HFFc6 (cell line): ENCODE results near the gene OR56A3. TPM values are rescaled to one million over a fixed set of nuclear protein-coding genes. Genes with fewer than 3 reads are reported as not detected.
"Not testable (repeated sequence)": the region's sequence is repeated elsewhere in the genome, so short reads cannot be mapped to it uniquely, and the experiment has no call there.

ENCODE experiments used
- DNase-seq: peaks from one replicate; pipeline ENCODE4 v3.0.0-alpha.2; 2018
- H3K27ac Mint-ChIP-seq: 2 replicates; pipeline ENCODE4 v1.8.0; 2020; ENCODE audit warnings: mild to moderate bottlenecking, mixed read lengths
- H3K27me3 Mint-ChIP-seq: 2 replicates; pipeline ENCODE4 v1.8.0; 2021; ENCODE audit warnings: mild to moderate bottlenecking, moderate library complexity, mixed read lengths; ENCODE audit not compliant: insufficient read depth
- H3K36me3 Mint-ChIP-seq: 2 replicates; pipeline ENCODE4 v1.8.0; 2021; ENCODE audit warnings: low read depth, mixed read lengths
- H3K4me1 Mint-ChIP-seq: 2 replicates; pipeline ENCODE4 v1.8.0; 2020; ENCODE audit warnings: low read depth, mixed read lengths
- H3K4me3 Mint-ChIP-seq: 2 replicates; pipeline ENCODE4 v1.8.0; 2020; ENCODE audit warnings: mild to moderate bottlenecking, moderate library complexity, mixed read lengths
- H3K9me3 Mint-ChIP-seq: 2 replicates; pipeline ENCODE4 v1.8.0; 2020; ENCODE audit warnings: mild to moderate bottlenecking, mixed read lengths
- total RNA-seq, 6 experiments: library from RNA; stranded (reverse); fragmentation: NEBNext Ultra II Directional; extraction: Animal tissue kit (Norgen Biotek cat#: 25700); gene quantifications; 2 replicates in 1 of 6; 3 replicates in 5 of 6; pipeline ENCODE4 v1.2.3, GENCODE V29; 2021
- TF ChIP-seq, protein P1 (sequence below): fragments of 200-600 bp; sonication (generic); IDR thresholded peaks from 2 replicates; pipeline ENCODE4 v1.5.0; 2021; ENCODE audit warnings: antibody characterized with exemption, mild to moderate bottlenecking

Gene OR56A3
- total RNA-seq, 6 experiments from 2014 or later, result not detected

DNA sequence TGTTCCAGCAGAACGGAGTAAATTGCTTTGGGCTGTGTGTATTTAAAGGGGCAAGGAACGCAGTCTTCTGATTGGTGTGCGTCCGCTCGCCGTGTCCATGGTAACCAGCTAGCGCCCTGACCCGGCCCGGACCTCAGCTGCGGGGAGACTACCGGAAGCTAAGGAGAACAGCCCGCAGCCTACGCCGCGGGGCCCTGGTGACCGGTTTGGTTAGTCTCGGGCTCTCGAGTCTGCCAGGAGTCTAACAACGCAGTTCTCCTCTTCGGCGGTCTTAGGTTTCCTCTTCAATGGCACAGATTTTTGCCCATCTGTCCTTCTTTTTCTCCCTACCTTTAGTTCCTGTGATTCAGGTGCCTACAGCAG is 3.5 kb upstream of the OR56A3 start:
- no peak for DNase-seq
- TF ChIP-seq, protein P1, sequence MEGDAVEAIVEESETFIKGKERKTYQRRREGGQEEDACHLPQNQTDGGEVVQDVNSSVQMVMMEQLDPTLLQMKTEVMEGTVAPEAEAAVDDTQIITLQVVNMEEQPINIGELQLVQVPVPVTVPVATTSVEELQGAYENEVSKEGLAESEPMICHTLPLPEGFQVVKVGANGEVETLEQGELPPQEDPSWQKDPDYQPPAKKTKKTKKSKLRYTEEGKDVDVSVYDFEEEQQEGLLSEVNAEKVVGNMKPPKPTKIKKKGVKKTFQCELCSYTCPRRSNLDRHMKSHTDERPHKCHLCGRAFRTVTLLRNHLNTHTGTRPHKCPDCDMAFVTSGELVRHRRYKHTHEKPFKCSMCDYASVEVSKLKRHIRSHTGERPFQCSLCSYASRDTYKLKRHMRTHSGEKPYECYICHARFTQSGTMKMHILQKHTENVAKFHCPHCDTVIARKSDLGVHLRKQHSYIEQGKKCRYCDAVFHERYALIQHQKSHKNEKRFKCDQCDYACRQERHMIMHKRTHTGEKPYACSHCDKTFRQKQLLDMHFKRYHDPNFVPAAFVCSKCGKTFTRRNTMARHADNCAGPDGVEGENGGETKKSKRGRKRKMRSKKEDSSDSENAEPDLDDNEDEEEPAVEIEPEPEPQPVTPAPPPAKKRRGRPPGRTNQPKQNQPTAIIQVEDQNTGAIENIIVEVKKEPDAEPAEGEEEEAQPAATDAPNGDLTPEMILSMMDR, result no peak
- no peaks in the 10 kb centered on the region for H3K4me1 Mint-ChIP-seq
- peaks cover 55% of the 10 kb centered on the region for H3K9me3 Mint-ChIP-seq
- H3K27me3 Mint-ChIP-seq, result no peaks in the 10 kb centered on the region; the same call in 1 of the 2 replicates
- H3K36me3 Mint-ChIP-seq, result no peaks in the 10 kb centered on the region; the same call in 1 of the 2 replicates
- no peak overlapping the region for H3K4me3 Mint-ChIP-seq
- no peak overlapping the region for H3K27ac Mint-ChIP-seq

DNA sequence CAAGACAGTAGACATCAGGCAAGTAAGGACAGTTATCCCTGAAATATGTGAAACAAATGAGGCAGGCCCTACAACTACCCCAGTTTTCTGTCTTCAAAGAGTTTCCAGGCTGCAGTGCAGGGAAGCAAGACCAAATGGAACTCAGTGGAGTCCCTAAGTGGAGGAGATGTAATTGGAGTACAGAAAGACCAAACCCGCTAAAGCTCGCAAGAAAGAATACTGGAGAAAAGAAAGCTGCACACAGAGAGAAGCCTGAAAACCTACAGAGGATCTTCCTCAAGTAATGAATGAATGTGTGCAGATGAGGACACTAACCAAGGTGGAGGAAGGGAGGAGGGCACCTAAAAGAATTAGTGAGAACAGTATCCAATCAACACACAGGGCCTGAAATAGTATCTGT is 1.3 kb upstream of the OR56A3 start:
- TF ChIP-seq, protein P1, result no peak
- Mint-ChIP-seq H3K27ac (no peak overlapping the region), H3K9me3 (peaks cover 47% of the 10 kb centered on the region), H3K4me3 (no peak overlapping the region), H3K27me3 (no peaks in the 10 kb centered on the region; the same call in 1 of the 2 replicates), H3K4me1 (no peaks in the 10 kb centered on the region), H3K36me3 (no peaks in the 10 kb centered on the region; the same call in 1 of the 2 replicates)
- DNase-seq, result no peak

DNA sequence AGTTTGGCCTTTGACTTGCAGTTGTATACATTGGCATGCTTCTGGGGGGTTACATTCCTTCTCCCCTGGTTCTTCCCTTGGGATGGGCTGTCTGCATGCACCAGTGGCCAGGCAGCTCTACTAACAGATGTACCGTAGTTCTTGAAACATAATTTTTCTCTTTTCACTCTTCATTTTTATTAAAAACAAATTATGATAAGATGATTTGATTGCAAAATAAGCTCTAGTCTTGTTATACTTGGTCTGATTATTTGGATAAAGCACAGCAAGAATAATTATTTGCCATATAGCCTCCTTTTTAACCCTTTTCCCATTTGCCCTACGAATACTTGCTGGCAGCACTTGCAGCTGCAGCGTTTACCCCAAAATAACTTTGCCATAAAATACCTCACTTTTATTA is 13.5 kb downstream of the OR56A3 start:
- Mint-ChIP-seq H3K4me3 (no peak overlapping the region), H3K4me1 (no peaks in the 10 kb centered on the region), H3K27me3 (no peaks in the 10 kb centered on the region), H3K9me3 (peaks cover 9% of the 10 kb centered on the region), H3K27ac (no peak overlapping the region), H3K36me3 (no peaks in the 10 kb centered on the region)
- TF ChIP-seq, protein P1, result no peak
- DNase-seq, result no peak

DNA sequence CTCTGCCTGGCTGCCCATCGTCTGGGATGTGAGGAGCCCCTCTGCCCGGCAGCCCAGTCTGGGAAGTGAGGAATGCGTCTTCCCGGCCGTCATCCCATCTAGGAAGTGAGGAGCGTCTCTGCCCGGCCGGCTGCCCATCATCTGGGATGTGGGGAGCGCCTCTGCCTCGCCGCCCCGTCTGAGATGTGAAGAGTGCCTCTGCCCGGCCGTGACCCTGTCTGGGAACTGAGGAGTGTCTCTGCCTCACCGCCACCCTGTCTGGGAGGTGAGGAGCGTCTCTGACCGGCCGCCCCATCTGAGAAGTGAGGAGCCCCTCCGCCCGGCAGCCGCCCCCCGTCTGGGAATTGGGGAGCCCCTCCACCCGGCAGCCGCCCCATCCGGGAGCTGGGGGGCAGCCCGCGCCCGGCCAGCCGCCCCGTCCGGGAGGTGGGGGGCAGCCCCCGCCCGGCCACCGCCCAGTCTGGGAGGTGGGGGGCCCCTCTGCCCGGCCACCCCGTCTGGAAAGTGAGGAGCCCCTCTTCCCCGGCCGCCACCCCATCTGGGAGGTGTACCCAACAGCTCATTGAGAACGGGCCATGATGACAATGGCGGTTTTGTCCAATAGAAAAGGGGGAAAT is 18.8 kb downstream of the OR56A3 start:
- DNase-seq, H3K27ac Mint-ChIP-seq, H3K27me3 Mint-ChIP-seq, H3K36me3 Mint-ChIP-seq, H3K4me1 Mint-ChIP-seq, H3K4me3 Mint-ChIP-seq: not testable (repeated sequence)
- H3K9me3 Mint-ChIP-seq, result peaks cover 41% of the 10 kb centered on the region

DNA sequence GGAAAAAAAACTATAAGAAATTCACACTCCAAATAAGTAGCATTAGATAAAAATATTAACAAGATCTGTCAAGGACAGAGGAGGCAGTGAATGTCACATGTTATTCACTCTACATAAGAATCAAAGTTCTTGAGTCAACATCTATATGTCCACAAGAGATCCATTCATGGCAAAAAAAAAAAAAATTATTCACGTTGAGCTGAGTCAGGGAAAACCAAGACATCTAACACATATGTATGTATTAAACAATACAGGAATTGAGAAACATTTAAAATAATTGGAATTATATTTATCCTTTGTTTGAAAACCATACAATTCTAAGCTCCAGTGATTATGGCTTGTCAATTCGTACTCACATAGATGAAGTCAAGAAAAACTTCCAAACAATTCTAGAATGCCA is 24.9 kb downstream of the OR56A3 start:
- H3K4me1 Mint-ChIP-seq, result no peaks in the 10 kb centered on the region
- H3K27me3 Mint-ChIP-seq, result no peaks in the 10 kb centered on the region; the same call in 1 of the 2 replicates
- H3K9me3 Mint-ChIP-seq, result peaks cover 64% of the 10 kb centered on the region
- TF ChIP-seq, protein P1, result no peak
- H3K27ac Mint-ChIP-seq, result no peak overlapping the region
- H3K36me3 Mint-ChIP-seq, result peaks cover 4% of the 10 kb centered on the region; the same call in 1 of the 2 replicates
- DNase-seq, result no peak
- H3K4me3 Mint-ChIP-seq, result no peak overlapping the region

DNA sequence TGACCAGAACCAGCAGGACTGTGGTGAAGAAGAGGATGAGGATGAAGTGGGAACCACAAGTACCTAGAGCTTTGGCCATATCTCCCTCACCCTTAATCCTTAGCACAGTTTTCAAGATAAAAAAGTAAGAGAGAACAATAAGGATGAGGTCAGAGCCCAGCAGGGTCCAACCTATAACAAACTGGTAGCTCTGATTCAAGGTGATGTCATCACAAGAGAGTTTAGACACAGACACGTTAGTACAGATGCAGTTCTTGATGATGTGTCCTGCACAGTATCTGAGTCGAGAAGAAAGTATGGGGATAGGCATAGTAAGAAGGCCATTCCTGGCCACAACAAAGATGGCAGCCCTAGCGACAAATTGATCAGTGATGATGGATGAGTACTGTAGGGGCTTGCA is 25.7 kb downstream of the OR56A3 start:
- Mint-ChIP-seq H3K9me3 (peaks cover 58% of the 10 kb centered on the region), H3K4me1 (no peaks in the 10 kb centered on the region), H3K27me3 (no peaks in the 10 kb centered on the region; the same call in 1 of the 2 replicates), H3K4me3 (no peak overlapping the region), H3K27ac (no peak overlapping the region), H3K36me3 (peaks cover 4% of the 10 kb centered on the region; the same call in 1 of the 2 replicates)
- no peak for DNase-seq
- TF ChIP-seq, protein P1, result no peak
